ENCODE results near the gene VPREB1. TPM values are rescaled to one million over a fixed set of nuclear protein-coding genes. Genes with fewer than 3 reads are reported as not detected.
"Not testable (repeated sequence)": the region's sequence is repeated elsewhere in the genome, so short reads cannot be mapped to it uniquely, and the experiment has no call there.

The VPREB1 gene
- total RNA-seq, 2 experiments from 2014 or later: not detected

GRCh38 chr22:22263823-22264222 lies 19.2 kb downstream of the VPREB1 start:
- H3K4me1 Mint-ChIP-seq; H3K27me3 Mint-ChIP-seq; CTCF ChIA-PET; H3K36me3 Mint-ChIP-seq (ENCODE audit: low read depth); POLR2A ChIA-PET; H3K4me3 Mint-ChIP-seq; DNase-seq; H3K27ac Mint-ChIP-seq; H3K9me3 Mint-ChIP-seq: not testable (repeated sequence)

DNA sequence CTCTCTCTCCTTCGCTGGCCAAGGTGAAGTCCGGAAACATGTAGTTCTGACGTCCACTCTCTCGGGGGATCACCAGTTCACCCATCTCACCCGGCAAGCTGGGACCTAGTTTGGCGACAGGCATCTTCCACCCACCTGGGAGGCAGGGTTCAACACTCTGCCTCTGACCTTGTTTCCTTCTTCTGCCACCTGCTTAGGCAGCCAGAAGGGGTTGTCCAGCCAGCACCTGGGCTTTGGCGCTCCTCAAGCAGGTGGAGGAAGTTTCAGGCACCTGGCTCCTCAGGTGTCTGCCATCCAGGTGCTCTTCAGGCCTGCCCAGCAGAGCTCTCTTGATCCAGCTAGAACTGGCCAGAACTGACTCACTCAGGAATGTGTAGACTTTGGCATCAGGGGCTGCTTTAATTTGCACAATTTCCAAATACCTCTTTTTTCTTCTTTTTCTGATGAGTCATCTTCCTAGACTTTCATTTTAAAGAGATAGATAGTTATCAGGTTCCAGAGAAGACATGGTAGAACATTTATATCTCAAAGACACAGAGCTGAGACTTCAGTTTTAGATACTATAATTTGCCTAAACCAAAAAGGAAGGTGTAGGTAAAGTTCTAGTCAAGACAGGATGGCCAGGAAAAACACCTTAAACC lies 25.6 kb downstream of the VPREB1 start:
- CTCF ChIA-PET, POLR2A ChIA-PET: not testable (repeated sequence)

DNA sequence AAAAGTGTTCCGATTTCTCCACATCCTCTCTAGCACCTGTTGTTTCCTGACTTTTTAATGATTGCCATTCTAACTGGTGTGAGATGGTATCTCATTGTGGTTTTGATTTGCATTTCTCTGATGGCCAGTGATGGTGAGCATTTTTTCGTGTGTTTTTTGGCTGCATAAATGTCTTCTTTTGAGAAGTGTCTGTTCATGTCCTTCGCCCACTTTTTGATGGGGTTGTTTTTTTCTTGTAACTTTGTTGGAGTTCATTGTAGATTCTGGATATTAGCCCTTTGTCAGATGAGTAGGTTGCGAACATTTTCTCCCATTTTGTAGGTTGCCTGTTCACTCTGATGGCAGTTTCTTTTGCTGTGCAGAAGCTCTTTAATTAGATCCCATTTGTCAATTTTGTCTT lies 32.8 kb downstream of the VPREB1 start:
- CTCF ChIA-PET; H3K36me3 Mint-ChIP-seq (ENCODE audit: low read depth); H3K4me1 Mint-ChIP-seq; H3K4me3 Mint-ChIP-seq; H3K27ac Mint-ChIP-seq; H3K9me3 Mint-ChIP-seq; H3K27me3 Mint-ChIP-seq; POLR2A ChIA-PET; DNase-seq: not testable (repeated sequence)

More for the DNA sequence above, 25.6 kb downstream of the VPREB1 start:
- not testable (repeated sequence) for H3K27me3 Mint-ChIP-seq; H3K4me1 Mint-ChIP-seq; H3K4me3 Mint-ChIP-seq; H3K9me3 Mint-ChIP-seq; DNase-seq; H3K27ac Mint-ChIP-seq; H3K36me3 Mint-ChIP-seq (ENCODE audit: low read depth)

DNA sequence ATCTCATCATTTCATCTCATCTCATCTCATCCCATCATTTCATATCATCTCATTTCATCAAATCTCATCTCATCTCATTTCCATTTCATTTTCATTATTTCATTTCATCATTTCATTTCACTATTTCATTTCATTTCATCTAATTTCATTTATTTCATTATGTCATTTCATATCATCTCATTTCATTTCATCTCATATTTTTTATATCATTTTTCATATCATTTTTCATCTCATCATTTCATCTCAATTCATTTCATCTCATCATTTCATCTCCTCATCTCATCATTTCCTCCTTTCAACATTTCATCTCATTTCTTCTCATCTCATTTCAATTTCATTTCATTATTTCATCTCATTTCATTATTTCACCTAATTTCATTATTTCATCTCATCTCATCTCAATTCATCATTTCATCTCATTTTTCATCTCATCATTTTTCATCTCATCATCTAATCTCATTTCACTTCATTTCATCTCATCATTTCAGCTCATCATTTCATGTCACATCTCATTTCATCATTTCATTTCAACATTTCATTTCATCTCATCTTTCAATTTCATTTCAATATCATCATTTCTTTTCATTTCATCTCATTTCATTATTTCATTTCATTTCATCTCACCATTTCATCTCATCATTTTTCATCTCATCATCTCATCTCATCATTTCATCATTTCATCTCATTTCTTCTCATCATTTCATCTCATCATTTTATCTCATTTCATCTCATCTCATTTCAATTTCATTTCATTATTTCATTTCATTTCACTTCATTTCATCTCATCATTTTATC lies 40.6 kb downstream of the VPREB1 start:
- H3K27ac Mint-ChIP-seq, H3K27me3 Mint-ChIP-seq, POLR2A ChIA-PET: not testable (repeated sequence)

GRCh38 chr22:22286390-22287105 lies 42.0 kb downstream of the VPREB1 start:
- H3K36me3 Mint-ChIP-seq (ENCODE audit: low read depth); CTCF ChIA-PET; H3K4me3 Mint-ChIP-seq; H3K4me1 Mint-ChIP-seq; DNase-seq; H3K27ac Mint-ChIP-seq; POLR2A ChIA-PET; H3K9me3 Mint-ChIP-seq; H3K27me3 Mint-ChIP-seq: not testable (repeated sequence)

More for the DNA sequence above, 40.6 kb downstream of the VPREB1 start:
- CTCF ChIA-PET; H3K36me3 Mint-ChIP-seq (ENCODE audit: low read depth); DNase-seq; H3K4me3 Mint-ChIP-seq; H3K4me1 Mint-ChIP-seq; H3K9me3 Mint-ChIP-seq: not testable (repeated sequence)

GRCh38 chr22:22287106-22287626 lies 42.6 kb downstream of the VPREB1 start:
- POLR2A ChIA-PET; CTCF ChIA-PET; H3K27me3 Mint-ChIP-seq; H3K36me3 Mint-ChIP-seq (ENCODE audit: low read depth); H3K4me1 Mint-ChIP-seq; H3K27ac Mint-ChIP-seq; H3K4me3 Mint-ChIP-seq; H3K9me3 Mint-ChIP-seq; DNase-seq: not testable (repeated sequence)

DNA sequence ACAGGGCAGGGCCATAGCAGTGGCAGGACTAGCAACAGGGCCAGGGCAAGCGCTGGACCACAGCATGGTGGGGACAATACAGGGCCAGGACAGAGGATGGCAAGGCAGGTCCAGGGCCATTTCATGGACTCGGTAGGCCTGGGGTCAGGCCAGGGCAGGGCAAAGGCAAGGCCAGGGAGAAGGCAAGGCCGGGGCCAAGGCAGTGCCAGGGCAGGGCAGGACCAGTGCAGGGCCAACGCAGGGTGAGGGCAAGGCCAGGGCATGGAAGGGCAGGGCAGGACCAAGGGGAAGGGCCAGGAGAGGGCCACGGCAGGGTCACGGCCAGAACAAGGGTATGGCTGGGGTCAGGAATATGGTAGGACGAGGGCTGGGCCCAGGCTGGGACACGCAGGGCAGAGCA lies 45.1 kb downstream of the VPREB1 start:
- H3K4me1 Mint-ChIP-seq; CTCF ChIA-PET; H3K36me3 Mint-ChIP-seq (ENCODE audit: low read depth); H3K9me3 Mint-ChIP-seq; DNase-seq; H3K4me3 Mint-ChIP-seq; POLR2A ChIA-PET; H3K27me3 Mint-ChIP-seq; H3K27ac Mint-ChIP-seq: not testable (repeated sequence)

- H3K4me3 Mint-ChIP-seq; DNase-seq; H3K27ac Mint-ChIP-seq; H3K36me3 Mint-ChIP-seq (ENCODE audit: low read depth); POLR2A ChIA-PET; H3K9me3 Mint-ChIP-seq; H3K27me3 Mint-ChIP-seq; CTCF ChIA-PET; H3K4me1 Mint-ChIP-seq: not testable (repeated sequence)
Observed at GRCh38 chr22:22291129-22291806, 46.7 kb downstream of the VPREB1 start.

- CTCF ChIA-PET; POLR2A ChIA-PET; H3K27me3 Mint-ChIP-seq; H3K4me1 Mint-ChIP-seq; H3K36me3 Mint-ChIP-seq (ENCODE audit: low read depth); H3K27ac Mint-ChIP-seq; DNase-seq; H3K9me3 Mint-ChIP-seq; H3K4me3 Mint-ChIP-seq: not testable (repeated sequence)
Observed at GRCh38 chr22:22292656-22293055, 48.1 kb downstream of the VPREB1 start.

DNA sequence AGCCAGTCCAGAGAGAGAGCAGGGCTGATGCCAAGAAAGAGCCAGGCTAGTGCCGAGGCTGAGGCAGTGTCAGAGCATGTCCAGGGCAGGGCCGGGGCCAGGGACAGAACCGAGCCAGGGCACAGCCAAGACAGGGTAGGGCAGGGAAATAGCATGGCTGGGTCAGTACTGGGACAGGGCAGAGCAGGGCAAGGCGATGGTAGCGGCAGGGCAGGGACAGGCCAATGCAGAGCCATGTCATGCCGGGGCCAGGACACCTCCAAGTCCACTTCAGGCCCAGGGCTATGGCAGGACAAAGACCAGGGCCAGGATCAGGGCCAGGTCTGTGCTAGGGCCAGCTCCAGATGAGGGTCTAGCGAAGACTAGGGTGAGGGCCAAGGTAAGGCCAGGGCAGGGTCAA lies 48.9 kb downstream of the VPREB1 start:
- H3K36me3 Mint-ChIP-seq (ENCODE audit: low read depth); H3K4me3 Mint-ChIP-seq: not testable (repeated sequence)

GRCh38 chr22:22294641-22295040 lies 50.1 kb downstream of the VPREB1 start:
- H3K36me3 Mint-ChIP-seq (ENCODE audit: low read depth); POLR2A ChIA-PET; H3K27me3 Mint-ChIP-seq; H3K4me3 Mint-ChIP-seq; H3K9me3 Mint-ChIP-seq; CTCF ChIA-PET; H3K27ac Mint-ChIP-seq; DNase-seq: not testable (repeated sequence)
- peaks cover 14% of the 10 kb centered on the region for H3K4me1 Mint-ChIP-seq

More for the DNA sequence above, 48.9 kb downstream of the VPREB1 start:
- POLR2A ChIA-PET, DNase-seq, H3K4me1 Mint-ChIP-seq, H3K9me3 Mint-ChIP-seq, H3K27me3 Mint-ChIP-seq, H3K27ac Mint-ChIP-seq, CTCF ChIA-PET: not testable (repeated sequence)

Data from activated CD4-positive, alpha-beta T cell treated with anti-CD3 and anti-CD28 coated beads, Interleukin-2, amount 10 ng/mL, durations not matched to agents 7 days and 5 days (primary cell).